ENCODE results near the gene EFNA5.

DNA sequence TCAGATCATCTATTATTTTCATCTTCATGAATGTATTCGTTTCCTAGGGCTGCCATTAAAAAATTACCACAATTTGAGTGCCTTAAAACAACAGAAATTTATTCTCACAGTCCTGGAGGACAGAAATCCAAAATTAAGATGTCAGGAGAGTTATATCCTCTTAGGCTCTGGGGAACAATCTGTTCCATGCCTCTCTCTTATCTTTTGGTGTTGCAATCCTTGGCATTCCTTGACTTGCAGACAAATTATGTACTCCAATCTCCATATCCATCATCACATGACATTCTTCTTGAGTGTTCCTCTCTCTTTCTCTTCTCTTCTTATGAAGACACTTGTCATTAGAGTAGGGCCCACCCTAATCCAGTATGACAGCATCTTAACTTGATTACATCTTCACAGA, 339.4 kb downstream of the EFNA5 start:
- TF ChIP-seq CTCF (conservative IDR thresholded peaks at IDR 0.05; ENCODE audit: low read depth in 2 of 2) (no peak), REST (IDR thresholded peaks at IDR 0.05; ENCODE audit: unreplicated experiment) (no peak), POLR2AphosphoS5 (IDR thresholded peaks at IDR 0.05; ENCODE audit: low read depth) (no peak)
